GM18526 (cell line): ENCODE measurements around the gene NOM1.

Source experiments
- POLR2A ChIP-seq: IDR thresholded peaks from 3 replicates; pipeline ENCODE4 v1.6.1; 2011; ENCODE audit not compliant: insufficient read length; ENCODE audit errors: extremely low read depth

NOM1 gene, protein sequence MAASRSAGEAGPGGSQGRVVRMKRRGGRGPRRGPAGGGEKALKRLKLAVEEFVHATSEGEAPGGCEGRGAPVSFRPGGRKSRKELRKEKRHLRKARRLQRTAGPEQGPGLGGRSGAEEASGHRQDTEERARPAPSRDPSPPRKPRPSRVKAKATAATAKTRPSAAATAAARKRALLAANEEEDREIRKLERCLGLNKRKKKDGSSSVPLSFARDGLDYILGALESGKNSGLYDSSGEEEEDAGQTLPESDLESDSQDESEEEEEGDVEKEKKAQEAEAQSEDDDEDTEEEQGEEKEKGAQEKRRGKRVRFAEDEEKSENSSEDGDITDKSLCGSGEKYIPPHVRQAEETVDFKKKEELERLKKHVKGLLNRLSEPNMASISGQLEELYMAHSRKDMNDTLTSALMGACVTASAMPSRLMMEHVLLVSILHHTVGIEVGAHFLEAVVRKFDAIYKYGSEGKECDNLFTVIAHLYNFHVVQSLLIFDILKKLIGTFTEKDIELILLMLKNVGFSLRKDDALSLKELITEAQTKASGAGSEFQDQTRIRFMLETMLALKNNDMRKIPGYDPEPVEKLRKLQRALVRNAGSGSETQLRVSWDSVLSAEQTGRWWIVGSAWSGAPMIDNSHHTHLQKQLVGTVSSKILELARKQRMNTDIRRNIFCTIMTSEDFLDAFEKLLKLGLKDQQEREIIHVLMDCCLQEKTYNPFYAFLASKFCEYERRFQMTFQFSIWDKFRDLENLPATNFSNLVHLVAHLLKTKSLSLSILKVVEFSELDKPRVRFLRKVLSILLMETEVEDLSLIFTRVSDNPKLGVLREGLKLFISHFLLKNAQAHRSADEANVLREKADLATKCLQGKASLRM

GRCh38 chr7:156949541-156950380 is at the start of gene NOM1:
NOM1 (plus strand) TSS chr7:156949712; CDS start chr7:156949738, 26 bp downstream.
- peak; percentile 89 for TF ChIP-seq POLR2A

GRCh38 chr7:156903232-156903909 is 46.1 kb upstream of the NOM1 start:
- TF ChIP-seq POLR2A, result no peak

DNA sequence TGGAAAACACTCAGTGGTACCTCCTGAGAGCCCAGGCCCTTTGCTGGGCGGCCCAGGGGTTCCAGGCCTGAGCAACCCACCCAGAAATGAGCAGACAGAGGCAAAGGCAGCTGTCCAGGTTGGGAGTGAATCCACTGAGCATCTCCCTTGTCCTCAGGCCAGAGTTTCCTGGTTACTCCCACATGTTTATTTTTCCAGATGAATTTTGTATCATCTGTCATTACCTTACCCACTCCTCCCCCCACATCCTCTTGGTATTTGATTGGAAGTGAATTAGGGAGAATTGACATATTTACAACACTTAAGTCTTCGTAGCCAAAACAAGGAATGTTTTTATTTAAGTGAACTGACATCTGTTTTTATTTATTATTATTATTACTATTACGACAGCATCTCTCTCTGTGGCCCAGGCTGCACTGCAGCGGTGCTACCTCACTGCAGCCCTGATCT is 43.3 kb upstream of the NOM1 start:
- TF ChIP-seq POLR2A, result no peak

DNA sequence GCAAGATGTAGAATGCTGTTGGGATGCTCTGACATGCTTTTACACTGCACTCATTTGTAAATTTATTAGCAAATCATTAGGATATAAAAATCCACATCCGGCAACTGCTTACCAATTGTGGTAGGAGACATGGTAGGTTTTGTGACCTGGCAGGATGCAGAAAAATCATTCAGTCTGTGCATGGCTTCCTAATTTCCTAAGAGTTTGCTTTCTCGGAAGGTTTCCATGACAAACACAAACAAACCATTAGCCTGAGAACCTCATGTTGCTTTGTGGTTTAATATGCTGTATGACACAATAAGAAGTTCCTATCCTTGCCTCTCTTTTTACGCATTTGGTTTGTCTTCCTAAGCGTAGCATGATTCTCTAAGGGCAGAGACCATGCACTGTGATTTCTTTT is 41.9 kb upstream of the NOM1 start:
- TF ChIP-seq POLR2A, result no peak

DNA sequence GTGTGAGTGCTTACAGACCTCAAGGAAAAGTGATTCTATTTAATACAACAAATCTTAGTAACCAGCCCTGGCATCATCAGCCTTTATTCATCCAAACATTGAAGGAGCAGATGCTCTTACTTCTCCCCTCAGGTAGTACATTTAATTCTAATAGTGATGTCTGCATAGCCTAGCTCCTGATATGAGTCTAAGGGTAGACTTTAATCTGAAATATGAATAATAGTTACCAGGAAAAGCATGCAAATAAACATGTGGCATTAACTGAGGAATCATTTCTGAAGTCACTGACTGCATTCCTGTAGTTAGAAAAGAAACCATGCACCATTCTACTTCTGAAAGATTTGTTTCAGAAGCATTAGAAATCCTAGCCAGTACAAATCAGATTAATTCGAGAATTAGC is 30.9 kb upstream of the NOM1 start:
- TF ChIP-seq POLR2A, result no peak

DNA sequence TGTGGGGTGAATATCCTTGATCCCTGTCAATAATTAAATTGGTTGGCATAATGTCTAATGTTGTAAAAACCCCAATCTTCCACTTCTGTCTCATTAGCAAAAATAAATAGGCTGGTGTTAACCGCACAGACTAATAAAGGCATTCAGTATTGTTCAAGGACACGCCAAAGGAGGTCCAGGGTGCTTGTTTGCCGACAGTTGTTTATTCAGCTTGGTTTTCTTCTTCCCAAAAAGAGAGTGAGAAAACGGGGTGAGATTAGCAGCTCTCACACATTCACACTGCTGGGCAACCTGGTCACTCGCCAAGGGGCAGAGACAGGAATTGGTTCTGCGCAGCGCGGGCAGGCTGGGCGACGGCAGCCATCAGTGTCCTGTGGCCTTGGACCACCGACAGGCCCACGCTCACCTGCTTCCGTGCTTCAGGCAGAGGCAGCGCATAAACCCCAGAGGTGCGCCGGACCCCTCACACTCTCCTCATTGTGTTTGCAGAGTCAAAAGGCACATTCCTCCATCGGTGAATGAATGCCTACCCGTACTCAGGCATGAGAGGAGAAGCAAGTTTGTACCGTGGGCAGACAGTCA is 30.3 kb upstream of the NOM1 start:
- no peak for TF ChIP-seq POLR2A

DNA sequence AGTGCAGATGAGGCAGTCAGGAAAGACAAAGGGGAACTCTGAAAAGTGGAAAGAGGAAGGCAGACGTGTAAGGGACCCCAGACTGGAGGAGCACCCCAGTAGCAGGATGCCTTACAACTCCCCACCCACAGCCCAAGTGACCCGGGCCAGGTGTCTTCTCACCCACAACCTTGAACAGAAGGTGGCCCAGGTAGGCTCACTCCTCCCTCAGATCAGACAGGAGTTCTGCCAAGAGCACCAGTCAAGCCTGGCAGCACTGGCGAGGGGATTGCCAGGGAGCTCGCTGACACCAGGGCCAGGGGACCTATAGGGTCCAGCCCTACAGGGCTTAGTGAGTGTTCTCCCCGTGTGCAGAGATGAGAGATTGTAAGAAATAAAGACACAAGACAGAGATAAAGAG is 29.4 kb upstream of the NOM1 start:
- TF ChIP-seq POLR2A, result no peak

DNA sequence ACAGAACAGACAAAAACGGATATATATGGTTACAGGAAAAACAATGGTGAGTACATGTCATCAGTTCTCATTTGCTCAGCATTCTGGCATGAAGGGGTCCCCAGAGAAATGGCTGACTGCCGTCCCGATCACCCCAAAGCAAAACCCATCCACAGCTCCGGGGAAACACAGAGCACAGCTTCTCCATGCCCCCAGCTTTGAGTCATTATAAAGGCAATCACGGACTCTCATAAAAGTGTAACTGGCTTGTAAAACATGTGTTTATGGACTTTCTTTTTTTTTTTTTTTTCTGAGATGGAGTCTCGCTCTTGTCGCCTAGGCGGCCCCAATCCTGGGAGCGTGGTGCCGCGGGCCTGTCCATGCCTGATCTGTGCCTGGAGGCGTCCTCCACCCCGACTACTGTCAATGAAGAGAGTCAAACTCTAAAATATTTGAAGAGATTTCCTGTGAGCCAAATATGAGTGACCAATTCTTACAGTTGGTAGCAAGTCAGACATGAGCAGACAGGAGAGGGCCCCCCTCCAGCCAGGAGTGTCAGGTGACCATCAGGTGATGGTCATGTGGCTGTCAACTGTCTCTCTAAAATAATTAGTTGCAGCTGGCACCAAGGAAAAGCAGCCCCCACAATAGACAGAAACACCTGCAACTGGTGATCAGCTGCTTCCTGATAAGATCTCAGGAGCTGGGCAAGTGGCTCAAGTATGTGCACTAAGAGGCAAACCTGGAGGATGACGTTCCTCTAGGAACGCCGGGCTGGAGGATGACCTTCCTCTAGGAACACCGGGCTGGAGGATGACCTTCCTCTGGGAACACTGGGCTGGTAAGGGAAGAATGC is 21.7 kb upstream of the NOM1 start:
- TF ChIP-seq POLR2A, result no peak

- TF ChIP-seq POLR2A, result no peak
These were observed 21.1 kb upstream of the NOM1 start for GRCh38 chr7:156928406-156928747.

- no peak for TF ChIP-seq POLR2A
These were observed 19.5 kb upstream of the NOM1 start for GRCh38 chr7:156929789-156930539.

- TF ChIP-seq POLR2A, result no peak
These were observed 17.5 kb upstream of the NOM1 start for GRCh38 chr7:156932006-156932405.

DNA sequence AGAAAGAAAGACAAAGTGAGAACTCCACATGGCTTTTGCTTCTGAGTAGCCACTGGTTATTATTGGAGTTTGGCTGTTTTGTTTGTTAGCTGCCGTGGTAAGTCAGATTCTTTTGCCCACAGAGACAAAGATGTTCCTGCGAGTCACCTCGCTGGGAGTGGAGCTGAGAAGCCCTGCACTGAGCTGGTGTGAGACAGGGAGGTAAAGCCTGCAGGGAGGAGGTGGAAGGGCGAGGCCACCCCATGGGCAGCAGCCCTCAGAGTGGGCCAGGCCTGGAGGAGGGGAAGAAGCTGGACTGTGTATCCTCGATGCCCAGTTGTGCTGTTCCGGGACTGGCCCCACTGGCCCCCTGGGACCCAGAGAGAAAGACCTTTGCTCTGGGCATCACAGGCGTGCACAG is 14.3 kb upstream of the NOM1 start:
- TF ChIP-seq POLR2A, result no peak
